Measurements from ENCODE around the gene LEMD3.

LEMD3 gene

DNA sequence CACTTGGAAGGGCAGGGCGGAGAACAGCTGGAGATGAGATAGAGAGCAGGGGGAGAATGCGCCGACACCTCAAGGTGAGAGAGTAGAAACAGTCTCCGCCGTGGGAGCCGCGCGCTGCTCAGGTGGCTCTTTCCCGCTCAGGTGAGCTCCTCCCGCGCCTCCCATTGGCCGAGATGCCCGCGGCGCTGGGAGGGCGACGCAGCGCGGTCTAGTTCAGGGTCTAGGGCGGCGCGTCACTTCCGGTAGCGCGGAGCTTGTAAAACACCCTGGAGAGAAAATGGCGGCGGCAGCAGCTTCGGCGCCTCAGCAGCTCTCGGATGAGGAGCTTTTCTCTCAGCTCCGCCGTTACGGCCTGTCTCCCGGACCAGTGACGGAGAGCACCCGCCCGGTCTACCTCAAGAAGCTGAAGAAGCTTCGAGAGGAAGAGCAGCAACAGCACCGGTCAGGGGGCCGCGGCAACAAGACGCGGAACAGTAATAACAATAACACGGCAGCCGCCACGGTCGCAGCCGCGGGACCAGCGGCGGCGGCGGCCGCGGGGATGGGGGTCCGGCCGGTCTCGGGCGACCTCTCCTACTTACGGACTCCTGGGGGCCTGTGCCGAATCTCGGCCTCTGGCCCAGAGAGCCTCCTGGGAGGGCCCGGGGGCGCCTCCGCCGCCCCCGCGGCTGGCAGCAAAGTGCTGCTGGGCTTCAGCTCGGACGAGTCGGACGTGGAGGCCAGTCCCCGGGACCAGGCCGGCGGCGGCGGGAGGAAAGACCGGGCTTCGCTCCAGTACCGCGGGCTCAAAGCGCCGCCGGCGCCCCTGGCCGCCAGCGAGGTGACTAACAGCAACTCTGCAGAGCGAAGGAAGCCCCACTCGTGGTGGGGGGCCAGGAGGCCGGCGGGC is at the start of gene LEMD3:
LEMD3 (plus strand) TSS at position 264 of the 889 bp plus-strand sequence; CDS start at position 278, 14 bp downstream.
- TF ChIP-seq, protein P1, sequence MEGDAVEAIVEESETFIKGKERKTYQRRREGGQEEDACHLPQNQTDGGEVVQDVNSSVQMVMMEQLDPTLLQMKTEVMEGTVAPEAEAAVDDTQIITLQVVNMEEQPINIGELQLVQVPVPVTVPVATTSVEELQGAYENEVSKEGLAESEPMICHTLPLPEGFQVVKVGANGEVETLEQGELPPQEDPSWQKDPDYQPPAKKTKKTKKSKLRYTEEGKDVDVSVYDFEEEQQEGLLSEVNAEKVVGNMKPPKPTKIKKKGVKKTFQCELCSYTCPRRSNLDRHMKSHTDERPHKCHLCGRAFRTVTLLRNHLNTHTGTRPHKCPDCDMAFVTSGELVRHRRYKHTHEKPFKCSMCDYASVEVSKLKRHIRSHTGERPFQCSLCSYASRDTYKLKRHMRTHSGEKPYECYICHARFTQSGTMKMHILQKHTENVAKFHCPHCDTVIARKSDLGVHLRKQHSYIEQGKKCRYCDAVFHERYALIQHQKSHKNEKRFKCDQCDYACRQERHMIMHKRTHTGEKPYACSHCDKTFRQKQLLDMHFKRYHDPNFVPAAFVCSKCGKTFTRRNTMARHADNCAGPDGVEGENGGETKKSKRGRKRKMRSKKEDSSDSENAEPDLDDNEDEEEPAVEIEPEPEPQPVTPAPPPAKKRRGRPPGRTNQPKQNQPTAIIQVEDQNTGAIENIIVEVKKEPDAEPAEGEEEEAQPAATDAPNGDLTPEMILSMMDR (conservative IDR thresholded peaks at IDR 0.05; ENCODE audit: low read depth, low read length): peak; percentile 13
- DNase-seq (ENCODE audit: low read depth): peak; percentile 90
- peak within 1 kb of the TSS; percentile 90 for H3K4me3 ChIP-seq (ENCODE audit: low read depth, low read length)

DNA sequence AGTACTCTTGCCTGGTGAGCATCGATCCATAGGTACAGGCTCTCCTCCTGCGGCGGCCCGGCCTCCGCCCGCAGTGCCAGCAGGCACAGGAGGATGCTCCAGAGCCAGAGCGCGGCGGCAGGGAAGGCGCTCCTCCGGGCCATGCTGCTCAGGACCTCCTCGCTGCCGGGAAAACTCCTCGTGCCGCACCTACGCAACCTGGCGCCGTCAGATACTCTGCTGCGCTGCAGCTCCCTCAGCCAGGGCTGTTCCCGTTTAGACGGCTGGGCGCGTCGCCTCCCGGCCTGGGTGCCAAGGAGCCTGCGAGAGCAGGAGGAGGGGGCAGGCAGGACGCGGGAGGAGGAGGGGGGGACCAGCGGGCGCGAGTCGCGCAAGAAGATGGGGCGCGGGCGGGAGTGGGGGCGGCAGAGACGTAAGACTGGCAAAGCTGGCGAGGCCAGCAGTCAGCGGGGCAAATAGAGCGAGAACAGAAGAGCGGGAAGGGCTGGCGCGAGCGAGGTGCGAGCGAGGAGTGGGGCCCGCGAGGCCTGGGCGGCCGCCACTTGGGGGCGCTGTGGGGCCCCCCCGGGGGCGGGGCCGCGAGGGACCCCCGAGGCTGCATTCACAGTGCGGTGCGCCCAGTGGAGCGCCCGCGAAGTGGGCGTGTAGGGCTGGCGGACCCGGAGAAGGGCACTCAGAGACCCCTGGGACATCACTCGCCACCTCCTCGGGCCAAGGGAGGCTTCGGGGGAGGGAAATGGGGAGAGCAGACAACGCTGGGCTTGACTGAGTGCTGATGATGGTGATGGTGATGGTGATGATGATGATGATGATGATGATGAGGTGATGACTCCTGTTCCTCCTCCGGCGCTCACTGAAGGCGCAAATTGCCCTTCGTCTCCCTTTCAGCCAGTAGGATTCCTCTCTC is 48.1 kb upstream of the LEMD3 start, which contains the start of gene WIF1:
WIF1 (minus strand) TSS at position 257 of the 907 bp plus-strand sequence; CDS start at position 143, 114 bp downstream.
- no peak for DNase-seq (ENCODE audit: low read depth)
- H3K4me3 ChIP-seq (ENCODE audit: low read depth, low read length): no peak within 1 kb of the TSS
- TF ChIP-seq, protein P1 (conservative IDR thresholded peaks at IDR 0.05; ENCODE audit: low read depth, low read length): peak; percentile 1

DNA sequence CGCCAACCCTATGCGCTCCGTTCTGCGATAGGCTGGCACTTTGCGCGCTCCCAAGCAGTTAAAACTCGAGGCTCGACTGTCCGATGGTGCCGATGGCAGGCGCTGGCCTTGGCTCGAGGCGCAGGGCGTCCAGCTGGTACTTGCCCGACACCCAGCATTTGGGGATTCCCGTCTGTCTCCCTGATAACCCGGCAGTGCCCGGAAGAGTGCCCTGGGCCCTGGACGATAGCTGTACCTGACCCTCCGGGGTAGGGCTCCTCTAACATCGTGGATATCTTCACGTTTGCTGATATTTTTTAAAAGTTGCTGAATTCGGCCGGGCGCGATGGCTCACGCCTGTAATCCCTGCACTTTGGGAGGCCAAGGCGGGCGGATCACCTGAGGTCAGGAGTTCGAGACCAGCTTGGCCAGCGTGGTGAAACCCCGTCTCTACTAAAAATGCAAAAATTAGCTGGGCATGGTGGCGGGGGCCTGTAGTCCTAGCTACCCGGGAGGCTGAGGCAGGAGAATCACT is 47.4 kb upstream of the LEMD3 start:
- TF ChIP-seq, protein P1 (conservative IDR thresholded peaks at IDR 0.05; ENCODE audit: low read depth, low read length): no peak

DNA sequence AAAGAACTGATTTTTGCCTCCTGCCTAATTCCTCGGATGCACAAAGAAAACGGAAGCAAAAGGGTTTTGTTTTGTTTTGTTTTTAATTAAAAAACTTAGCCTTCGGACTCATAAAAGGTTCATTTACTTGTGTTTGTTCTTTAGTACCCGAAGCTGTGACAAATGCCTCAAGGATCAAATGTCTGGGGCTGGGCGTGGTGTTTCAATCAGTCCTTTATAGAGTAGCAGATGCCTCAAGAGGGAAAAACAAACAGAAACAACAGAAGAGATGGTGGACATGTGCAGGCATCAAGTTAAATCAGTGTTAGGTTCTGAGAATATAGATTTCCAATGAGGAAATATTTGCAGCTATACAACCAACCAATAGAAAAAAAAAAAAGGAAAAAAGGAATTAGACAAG is 46.7 kb upstream of the LEMD3 start:
- no peak overlapping the region for H3K4me3 ChIP-seq (ENCODE audit: low read depth, low read length)
- no peak for DNase-seq (ENCODE audit: low read depth)
- TF ChIP-seq, protein P1 (conservative IDR thresholded peaks at IDR 0.05; ENCODE audit: low read depth, low read length): no peak

More for the DNA sequence above, 47.4 kb upstream of the LEMD3 start:
- no peak for DNase-seq (ENCODE audit: low read depth)
- no peak overlapping the region for H3K4me3 ChIP-seq (ENCODE audit: low read depth, low read length)

DNA sequence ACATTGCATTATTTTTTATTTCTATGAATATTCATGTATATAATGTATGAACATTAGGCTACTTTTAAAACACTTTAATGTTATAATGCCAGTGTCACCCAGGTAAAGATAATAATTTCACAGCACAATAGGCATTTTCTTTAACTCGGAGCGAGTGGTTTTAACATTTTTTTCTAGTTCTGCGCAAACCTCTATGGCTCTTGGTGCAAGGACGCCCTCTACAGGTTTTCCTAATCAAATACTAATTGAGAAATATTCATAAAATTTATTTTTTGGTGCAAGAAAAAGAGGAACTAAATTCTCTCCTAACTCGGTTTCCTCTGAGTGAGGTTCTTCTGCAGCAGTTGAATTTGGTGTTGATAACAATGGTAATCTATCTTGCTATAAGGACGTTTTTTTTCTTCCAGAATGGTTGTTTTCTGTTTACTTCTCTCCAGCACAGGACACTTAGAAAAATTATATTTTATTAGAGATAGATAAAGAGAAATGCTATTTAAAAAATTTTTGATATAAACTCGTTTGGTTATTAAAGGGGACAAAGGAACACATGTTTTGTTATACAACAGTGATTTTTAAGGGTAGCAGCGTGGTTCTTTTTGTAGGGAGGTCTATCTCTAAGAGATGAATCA is 45.8 kb upstream of the LEMD3 start:
- no peak overlapping the region for H3K4me3 ChIP-seq (ENCODE audit: low read depth, low read length)
- TF ChIP-seq, protein P1 (conservative IDR thresholded peaks at IDR 0.05; ENCODE audit: low read depth, low read length): peak; percentile 81
- peak; percentile 61 for DNase-seq (ENCODE audit: low read depth)

DNA sequence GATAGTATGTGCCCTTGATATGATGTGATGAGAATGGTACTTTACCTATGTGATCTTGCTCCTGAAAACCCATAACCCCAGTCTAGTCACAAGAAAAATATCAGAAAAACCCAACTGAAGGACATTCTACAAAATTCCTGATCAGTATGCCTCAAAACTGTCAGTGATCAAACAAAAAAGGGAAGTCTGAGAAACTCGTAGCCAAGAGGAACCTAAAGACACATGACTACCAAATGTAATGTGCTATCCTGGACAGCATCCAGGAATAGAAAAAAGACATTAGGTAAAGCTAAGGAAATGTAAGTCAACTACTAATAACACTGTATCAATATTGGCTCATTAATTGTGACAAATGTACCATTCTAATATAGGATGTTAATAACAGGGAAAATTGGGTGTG is 44.1 kb upstream of the LEMD3 start:
- H3K4me3 ChIP-seq (ENCODE audit: low read depth, low read length): no peak overlapping the region
- no peak for DNase-seq (ENCODE audit: low read depth)
- TF ChIP-seq, protein P1 (conservative IDR thresholded peaks at IDR 0.05; ENCODE audit: low read depth, low read length): no peak
